Endothelial cell of umbilical vein (primary cell): ENCODE results near the gene POGK. TPM values are rescaled to one million over a fixed set of nuclear protein-coding genes. Genes with fewer than 3 reads are reported as not detected.

ENCODE experiments used
- BruUV-seq: library from RNA; stranded (reverse); fragments of 400-500 nt; replicated peaks from 2 replicates; lab custom pipeline; 2021; lab: Mats Ljungman, UMichigan
- CTCF ChIA-PET: fragments of 300-600, 350-600 bp; sonication (Branson Sonifier 250); formaldehyde crosslinking; loops from one replicate; lab custom pipeline; 2021; ENCODE audit warnings: antibody characterized with exemption, inconsistent platforms; lab: Charles Lee
- POLR2A ChIA-PET: fragments of 300-600, 350-600 bp; sonication (Branson Sonifier 250); formaldehyde crosslinking; loops from one replicate; lab custom pipeline; 2021; ENCODE audit warnings: antibody characterized with exemption, inconsistent platforms; lab: Charles Lee
- DNase-seq: peaks from one replicate; pipeline ENCODE4 v3.0.0-alpha.2; 2011; ENCODE audit warnings: low read depth, low spot score
- FAIRE-seq: peaks from 2 replicates; lab custom pipeline; 2011; peaks lifted over from hg19 to GRCh38; lab: Jason Lieb, UNC
- H2AFZ ChIP-seq: 2 replicates; pipeline ENCODE4 v1.6.0; 2012; ENCODE audit warnings: low read depth, low read length, control low read depth, inconsistent platforms
- H3K27ac ChIP-seq: 2 replicates; pipeline ENCODE4 v1.5.1; 2011; ENCODE audit warnings: low read depth, mild to moderate bottlenecking, control low read depth, low read length, moderate library complexity; ENCODE audit not compliant: insufficient read depth
- H3K27me3 ChIP-seq, 2 experiments: 2 replicates each; pipeline versions ENCODE4 v1.6.0 to v1.6.1; 2011; ENCODE audit warnings: low read length in 2 of 2, mixed read lengths in 1 of 2; ENCODE audit not compliant: control insufficient read depth in 2 of 2, insufficient read depth in 2 of 2
- H3K36me3 ChIP-seq, 2 experiments: 2 replicates in 1 of 2; 3 replicates in 1 of 2; pipeline ENCODE4 v1.5.1; 2011; ENCODE audit warnings: low read length in 2 of 2, mild to moderate bottlenecking in 1 of 2, moderate library complexity in 1 of 2; ENCODE audit not compliant: control insufficient read depth in 2 of 2, insufficient read depth in 2 of 2; ENCODE audit errors: extremely low read depth in 1 of 2
- H3K4me1 ChIP-seq: 3 replicates; pipeline ENCODE4 v1.5.1; 2011; ENCODE audit warnings: mild to moderate bottlenecking, low read length; ENCODE audit not compliant: control insufficient read depth, insufficient read depth; ENCODE audit errors: extremely low read depth
- H3K4me2 ChIP-seq: 2 replicates; pipeline ENCODE4 v1.6.1; 2011; ENCODE audit warnings: low read length, control low read depth, mixed read lengths; ENCODE audit not compliant: insufficient read depth
- H3K4me3 ChIP-seq, 3 experiments: fragments of 200-600 bp in 1 of 3; sonication (generic), shearing (Covaris generic) in 1 of 3; replicated peaks in 1 of 3; 2 replicates each; pipeline ENCODE4 v1.5.1; 2011 to 2016; ENCODE audit warnings: control low read depth in 3 of 3, low read length in 3 of 3, mild to moderate bottlenecking in 2 of 3, inconsistent platforms in 1 of 3, low read depth in 1 of 3, moderate library complexity in 1 of 3; ENCODE audit not compliant: insufficient read depth in 1 of 3
- H3K79me2 ChIP-seq: 2 replicates; pipeline ENCODE4 v1.6.0; 2012; ENCODE audit warnings: low read length, inconsistent platforms; ENCODE audit not compliant: control insufficient read depth, insufficient read depth
- H3K9ac ChIP-seq: replicated peaks from 2 replicates; pipeline ENCODE3; 2011; ENCODE audit warnings: low read length, control low read depth; ENCODE audit not compliant: insufficient read depth; ENCODE audit errors: extremely low read depth
- H3K9me1 ChIP-seq: replicated peaks from 3 replicates; pipeline ENCODE4 v1.6.0; 2011; ENCODE audit warnings: mild to moderate bottlenecking, low read length; ENCODE audit not compliant: control insufficient read depth, insufficient read depth; ENCODE audit errors: extremely low read depth
- H3K9me3 ChIP-seq: replicated peaks from 2 replicates; pipeline ENCODE4 v1.5.1; 2012; ENCODE audit warnings: low read length, inconsistent platforms; ENCODE audit not compliant: control insufficient read depth, insufficient read depth
- H4K20me1 ChIP-seq: replicated peaks from 2 replicates; pipeline ENCODE3; 2011; ENCODE audit warnings: mild to moderate bottlenecking, low read length; ENCODE audit not compliant: control insufficient read depth, insufficient read depth; ENCODE audit errors: extremely low read depth
- CTCF ChIP-seq, 2 donors: IDR thresholded peaks; 1 replicate in 1 of 2; 2 replicates in 1 of 2; pipeline ENCODE4 v1.5.1; 2011; ENCODE audit warnings: low read length in 2 of 2, mild to moderate bottlenecking in 2 of 2, moderate library complexity in 2 of 2, control low read depth in 1 of 2, inconsistent platforms in 1 of 2, low read depth in 1 of 2; ENCODE audit not compliant: insufficient read depth in 1 of 2; ENCODE audit errors: extremely low read depth in 1 of 2
- EZH2 ChIP-seq: IDR thresholded peaks from 2 replicates; pipeline ENCODE4 v1.6.1; 2012; ENCODE audit warnings: borderline replicate concordance, low read depth, mild to moderate bottlenecking, moderate library complexity, low read length, inconsistent platforms; ENCODE audit not compliant: severe bottlenecking
- FOS ChIP-seq: IDR thresholded peaks from 2 replicates; pipeline ENCODE4 v1.6.1; 2011; ENCODE audit warnings: mild to moderate bottlenecking, low read length, moderate library complexity, borderline replicate concordance; ENCODE audit not compliant: insufficient read depth
- GATA2 ChIP-seq: IDR thresholded peaks from 2 replicates; pipeline ENCODE4 v1.7.0; 2011; ENCODE audit warnings: low read depth, mild to moderate bottlenecking, moderate library complexity, mixed read lengths, low read length; ENCODE audit not compliant: insufficient read length, insufficient read depth
- JUN ChIP-seq: IDR thresholded peaks from 2 replicates; pipeline ENCODE4 v1.6.1; 2011; ENCODE audit warnings: borderline replicate concordance, low read depth; ENCODE audit not compliant: insufficient read length, insufficient read depth
- MAX ChIP-seq: IDR thresholded peaks from 2 replicates; pipeline ENCODE4 v1.6.1; 2011; ENCODE audit not compliant: insufficient read depth, insufficient read length
- MYC ChIP-seq: IDR thresholded peaks from one replicate; pipeline ENCODE4 v1.6.1; 2011; ENCODE audit warnings: mild to moderate bottlenecking, low read depth, low read length
- POLR2A ChIP-seq: IDR thresholded peaks from 2 replicates; pipeline ENCODE4 v1.6.1; 2012; ENCODE audit warnings: low read depth, mild to moderate bottlenecking, control low read depth, low read length
- dilution Hi-C: fragments of 300-500 bp; cut with MboI; formaldehyde crosslinking; loops from one replicate; pipeline ENCODE4 v1.15.0; 2019; ENCODE audit warnings: low sequenced_read_pairs; ENCODE audit not compliant: extremely low pct_ligation_motif_present
- intact Hi-C: fragments of 100-400 bp; cut with micrococcal nuclease; formaldehyde crosslinking; loops from one replicate; pipeline ENCODE4 v1.10.0; 2022
- polyA plus RNA-seq, 4 experiments: library from polyadenylated mRNA; depleted of rRNA in 3 of 4; stranded (reverse) in 3 of 4; unstranded in 1 of 4; fragments of >200 nt; gene quantifications; 2 replicates each; pipeline versions ENCODE4 v1.2.1 to v1.2.3, GENCODE V29; 2011 to 2012; ENCODE audit warnings: missing spikeins in 1 of 4
- total RNA-seq: library from RNA; stranded (reverse); gene quantifications from 2 replicates; pipeline ENCODE4 v1.2.3, GENCODE V29; 2021

Gene POGK
- total and polyA plus RNA-seq, 2 donors (not counting 3 experiments of a cell fraction or from before 2014, with no cell fraction given): 12.5 to 31.8 TPM

- Histone ChIP-seq H3K9ac (no peak overlapping the region), H3K9me1 (no peaks in the 10 kb centered on the region), H3K36me3 (no peaks in the 10 kb centered on the region), H3K4me2 (no peak overlapping the region), H3K27me3 (no peaks in the 10 kb centered on the region), H3K4me1 (no peaks in the 10 kb centered on the region), H4K20me1 (no peaks in the 10 kb centered on the region), H3K79me2 (no peaks in the 10 kb centered on the region), H3K9me3 (no peaks in the 10 kb centered on the region), H2AFZ (no peak overlapping the region), H3K4me3 (no peak overlapping the region), H3K27ac (no peak overlapping the region)
- no peak for FAIRE-seq
- no TSS peak for BruUV-seq
- intact Hi-C loops: no loop called here
- ChIA-PET POLR2A (no interaction called here), CTCF (no interaction called here)
- DNase-seq: no peak
- TF ChIP-seq FOS (peak; percentile 39), EZH2 (no peak), POLR2A (no peak), MAX (no peak), GATA2 (no peak)
- dilution Hi-C loops: no loop called here
Observed at GRCh38 chr1:166902279-166902678, 63.0 kb downstream of the POGK start.

- FAIRE-seq: no peak
- Histone ChIP-seq H3K9me1 (no peaks in the 10 kb centered on the region), H3K27me3 (no peaks in the 10 kb centered on the region), H3K36me3 (no peaks in the 10 kb centered on the region), H3K9me3 (no peaks in the 10 kb centered on the region), H3K27ac (no peak overlapping the region), H3K4me2 (no peak overlapping the region), H3K4me3 (no peak overlapping the region), H2AFZ (no peak overlapping the region), H3K79me2 (no peaks in the 10 kb centered on the region), H4K20me1 (no peaks in the 10 kb centered on the region), H3K4me1 (no peaks in the 10 kb centered on the region), H3K9ac (no peak overlapping the region)
- ChIA-PET CTCF (no interaction called here), POLR2A (no interaction called here)
- dilution Hi-C loops (no loop called here), intact Hi-C loops (no loop called here)
- no peak for TF ChIP-seq JUN
- TF ChIP-seq EZH2: no peak
- no peak for TF ChIP-seq POLR2A
- TF ChIP-seq MYC: no peak
- no peak for TF ChIP-seq CTCF (IDR thresholded peaks at IDR 0.05; ENCODE audit: extremely low read depth in 1 of 2, insufficient read depth in 1 of 2, low read depth in 1 of 2, low read length in 2 of 2)
- TF ChIP-seq FOS: no peak
- no peak for TF ChIP-seq MAX
- no peak for TF ChIP-seq GATA2
- DNase-seq: no peak
- no TSS peak for BruUV-seq
Observed at GRCh38 chr1:166903232-166903631, 64.0 kb downstream of the POGK start.
